HG03196 (cell line): ENCODE measurements around the gene MSANTD2.

ENCODE experiments used
- ATAC-seq: cut with Tn5 transposase; IDR thresholded peaks from one replicate; pipeline ENCODE4 v1.9.1; 2021; ENCODE audit not compliant: unreplicated experiment

MSANTD2 gene

DNA sequence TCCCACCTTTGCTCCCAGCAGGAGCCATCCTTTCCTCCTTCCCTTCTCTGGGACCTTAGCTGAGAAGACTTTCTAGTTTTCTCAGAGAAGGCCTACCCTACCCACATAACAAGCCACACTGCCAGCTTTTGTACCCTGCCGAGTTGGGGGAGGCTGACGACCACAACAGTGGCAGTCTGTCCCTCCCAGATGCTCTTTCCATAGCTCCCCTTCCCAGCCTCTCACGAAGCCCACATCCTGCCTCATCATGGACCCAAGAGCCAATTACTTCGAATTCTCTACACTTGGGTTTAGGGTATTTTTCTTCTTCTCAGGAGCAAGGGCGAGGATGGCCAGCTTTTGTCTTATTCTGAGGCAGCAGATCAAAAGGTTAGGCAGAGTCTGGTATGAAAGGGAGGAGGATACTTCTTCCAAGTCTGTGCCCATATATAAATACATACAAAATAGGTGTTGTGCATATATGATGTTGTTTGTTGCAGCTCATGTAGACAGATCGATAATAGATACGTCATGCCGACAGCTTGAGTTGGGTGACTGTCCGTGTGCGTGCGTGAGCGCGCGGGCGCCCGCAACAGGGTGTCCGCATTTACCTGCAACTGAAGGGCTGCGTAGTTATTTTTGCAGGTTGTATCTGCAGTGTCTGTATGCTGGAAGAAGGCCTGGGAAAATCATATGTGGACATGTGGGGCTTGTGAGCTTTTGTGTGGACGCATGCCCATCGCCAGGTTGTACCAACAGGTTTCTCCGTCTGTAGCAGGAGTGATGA is 61.3 kb downstream of the MSANTD2 start:
- ATAC-seq = no peak

DNA sequence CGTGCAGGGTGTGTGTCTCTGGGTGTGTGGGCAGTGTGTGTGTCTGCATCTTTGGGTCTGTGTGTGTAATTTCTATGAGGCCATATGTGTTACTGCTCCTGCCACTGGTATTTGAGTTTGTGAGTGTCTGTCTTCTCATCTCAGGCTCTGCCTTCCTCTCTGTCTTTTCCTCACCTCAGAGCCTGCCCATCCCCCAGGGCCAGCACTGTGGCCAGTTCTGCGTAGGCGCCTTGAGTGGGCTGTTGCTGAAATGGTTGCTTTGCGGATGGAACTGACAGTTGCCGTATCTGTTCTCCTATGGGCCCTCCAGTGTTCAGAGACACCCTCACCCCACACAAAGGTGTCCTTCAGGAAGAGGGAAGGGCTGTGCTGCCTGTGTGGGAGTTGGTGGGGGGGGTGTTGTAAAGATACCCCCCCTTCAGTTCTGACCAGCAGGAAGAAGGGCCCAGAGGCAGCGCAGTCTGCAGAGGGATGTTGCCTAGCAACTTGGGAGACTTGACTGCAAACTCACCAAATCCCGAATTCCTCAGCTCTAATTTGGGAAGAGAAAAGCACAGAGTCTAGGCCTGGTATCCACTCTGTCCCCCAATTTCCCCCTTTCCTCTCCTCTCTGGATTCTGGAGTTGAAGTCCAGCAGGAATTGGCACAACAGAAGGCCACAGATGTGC is 62.4 kb downstream of the MSANTD2 start:
- no peak for ATAC-seq

DNA sequence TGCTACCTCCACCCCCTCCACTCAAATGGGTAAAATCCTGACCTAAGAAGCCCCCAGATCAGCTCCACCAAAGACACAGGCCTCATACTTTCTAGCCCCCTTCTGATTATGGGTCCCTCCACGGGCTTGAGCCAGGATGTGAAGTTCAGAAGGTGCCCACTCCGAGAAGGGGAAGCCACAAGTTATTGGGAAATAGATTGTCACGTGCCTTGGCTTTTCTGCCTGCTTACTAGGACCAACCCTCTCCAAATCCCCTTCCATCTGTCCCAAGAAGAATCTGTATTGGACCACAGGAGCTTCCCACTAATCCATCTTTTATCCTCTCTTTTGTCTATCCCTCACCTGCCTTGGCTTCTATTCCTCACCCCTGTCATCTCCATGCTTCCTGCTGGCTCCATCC is 63.5 kb downstream of the MSANTD2 start:
- ATAC-seq = no peak

DNA sequence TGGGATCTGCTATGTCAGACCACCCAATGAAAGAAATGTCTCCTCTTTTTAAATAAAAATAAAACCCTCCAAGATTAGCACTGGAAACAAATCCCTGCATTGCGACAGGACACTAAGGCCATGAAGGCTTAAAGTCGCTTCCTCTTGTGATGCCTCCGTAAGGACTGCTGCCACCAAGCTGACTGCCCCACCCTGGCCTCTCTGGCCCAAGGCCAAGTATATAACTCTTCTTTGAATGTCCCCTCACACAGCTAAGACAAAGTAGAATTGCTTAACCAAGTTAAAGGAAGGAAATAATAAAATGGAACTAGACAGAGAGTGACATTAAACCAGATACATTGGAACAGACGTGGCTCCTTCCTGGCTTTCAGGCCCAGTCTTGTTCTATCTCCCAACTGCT is 68.0 kb downstream of the MSANTD2 start:
- no peak for ATAC-seq

DNA sequence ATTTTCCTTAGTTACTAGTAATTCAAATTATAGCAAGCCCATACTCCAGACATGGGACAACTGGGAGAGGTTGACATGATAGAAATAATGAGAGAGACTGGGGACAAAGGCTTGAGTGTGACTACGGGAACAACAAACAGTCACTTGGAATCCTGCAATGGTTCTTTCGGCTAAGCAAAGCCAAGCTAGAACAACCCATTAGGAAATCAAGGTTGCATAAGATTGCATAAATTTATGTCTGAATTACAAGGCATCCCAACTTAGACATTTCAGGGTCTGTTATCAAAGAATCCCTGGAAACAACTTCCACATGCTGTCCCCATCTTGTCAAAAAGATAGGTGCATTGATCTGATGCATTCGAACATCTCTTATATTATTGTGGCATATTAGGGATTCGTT is 70.6 kb downstream of the MSANTD2 start:
- no peak for ATAC-seq

DNA sequence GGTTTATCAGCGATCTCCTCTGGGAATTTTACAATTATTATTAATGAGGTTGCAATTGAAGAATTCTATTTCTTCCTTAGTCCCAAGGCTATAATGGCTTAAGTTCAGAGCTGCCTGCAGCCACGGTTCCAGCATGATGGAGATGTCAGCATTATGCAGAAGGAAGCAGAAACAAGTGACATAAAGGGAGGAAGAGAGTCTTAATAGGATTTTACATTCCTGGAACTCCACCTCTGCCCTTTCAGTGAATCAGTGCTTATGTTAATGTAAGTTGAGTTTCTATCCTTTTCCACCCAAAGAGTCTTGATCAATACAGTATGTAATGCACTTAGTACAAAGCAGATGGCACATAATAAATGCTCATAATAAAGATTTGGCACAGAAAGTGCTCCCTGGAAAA is 72.1 kb downstream of the MSANTD2 start:
- ATAC-seq = no peak

DNA sequence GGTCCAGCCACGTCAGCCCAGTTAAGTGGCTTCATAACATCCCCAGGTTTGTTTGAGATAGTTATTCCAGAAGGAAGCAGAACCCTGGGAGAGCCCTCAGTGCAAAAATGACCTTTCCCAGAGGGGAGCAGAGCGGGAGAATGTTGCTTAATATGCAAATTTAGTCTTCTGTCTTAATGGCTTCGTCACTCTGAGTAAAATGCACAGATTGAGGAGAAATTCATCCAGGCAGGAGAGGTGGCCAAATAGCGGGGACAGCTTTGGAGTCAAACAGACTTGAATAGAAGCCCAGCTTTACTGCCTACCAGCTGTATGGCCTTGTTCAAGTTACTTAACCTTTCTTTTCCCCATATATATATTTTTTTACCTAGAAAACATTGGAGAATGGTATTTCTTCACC is 72.7 kb downstream of the MSANTD2 start:
- no peak for ATAC-seq

DNA sequence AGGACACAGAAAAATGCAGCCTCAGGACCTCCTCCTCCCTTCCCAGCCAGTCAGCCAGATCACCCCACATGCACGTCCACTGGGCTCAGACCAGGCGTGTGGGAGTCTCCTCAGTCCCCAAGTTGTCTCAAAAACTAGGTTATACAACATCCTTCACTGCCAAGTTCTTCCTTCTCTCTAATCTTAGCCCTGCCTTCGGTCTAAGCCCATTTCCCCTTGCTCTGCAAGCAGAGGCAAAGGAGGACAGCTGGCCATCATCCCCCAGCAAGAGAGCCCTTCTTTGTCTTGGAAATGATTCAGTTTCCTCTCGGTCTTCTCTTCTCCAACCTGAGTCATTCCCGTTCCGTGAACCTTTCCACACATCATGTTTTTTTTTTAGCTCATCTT is 74.5 kb downstream of the MSANTD2 start:
- ATAC-seq = peak; percentile 4

DNA sequence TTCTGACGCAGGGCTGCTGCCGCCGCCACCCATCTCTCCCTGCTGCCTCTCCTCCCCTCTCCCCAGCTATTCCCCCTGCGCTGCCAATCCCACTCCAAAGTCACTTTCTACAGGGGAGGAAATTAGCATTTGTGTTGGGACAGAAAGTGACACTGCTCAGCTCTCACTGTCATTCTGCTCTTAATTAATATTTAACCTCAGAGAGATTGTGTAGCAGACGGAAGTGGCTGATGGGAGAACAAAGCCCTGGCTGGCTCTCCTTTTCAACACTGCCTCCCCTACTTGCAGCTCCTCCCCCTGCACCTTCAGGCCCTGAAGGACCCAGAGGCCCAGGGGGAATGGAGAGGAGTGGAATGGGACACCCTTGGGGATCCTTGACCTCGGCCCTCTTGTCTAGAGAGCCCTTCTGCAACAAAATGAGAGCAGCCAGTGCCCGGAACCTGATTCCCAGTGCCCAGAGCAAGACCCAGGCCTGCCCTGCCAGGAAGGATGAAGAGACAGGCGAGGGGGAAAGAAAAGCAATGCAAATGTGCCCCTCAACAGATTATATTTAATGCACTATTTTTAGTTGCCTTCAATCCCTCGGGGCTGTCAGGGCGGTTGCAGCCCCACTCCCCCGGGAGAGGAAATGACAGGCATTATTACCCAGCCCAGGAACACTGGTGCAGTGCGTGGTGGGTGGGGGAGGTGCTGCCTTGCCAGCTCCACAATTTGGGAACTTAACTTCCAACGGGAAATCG is 75.1 kb downstream of the MSANTD2 start:
- ATAC-seq = peak; percentile 96

DNA sequence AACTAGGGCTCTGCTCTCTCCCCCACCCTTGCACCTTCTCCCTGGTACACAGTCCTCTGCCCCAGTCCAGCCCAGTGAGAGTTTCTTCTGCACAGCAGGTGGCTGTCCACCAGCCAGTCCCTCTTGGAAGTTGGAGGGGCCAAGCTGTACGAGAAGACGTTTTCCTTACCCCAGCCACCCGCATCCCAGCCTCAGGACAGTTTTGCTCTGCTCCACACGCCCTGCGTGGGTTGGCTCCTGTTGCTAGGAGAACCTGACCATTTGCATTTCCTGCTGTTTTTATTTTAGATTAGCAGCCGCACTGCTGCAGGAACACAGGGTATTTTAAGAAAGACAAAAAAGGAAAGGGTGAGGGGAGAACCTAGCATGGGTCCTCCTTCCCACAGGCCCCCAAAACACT is 78.0 kb downstream of the MSANTD2 start:
- no peak for ATAC-seq

DNA sequence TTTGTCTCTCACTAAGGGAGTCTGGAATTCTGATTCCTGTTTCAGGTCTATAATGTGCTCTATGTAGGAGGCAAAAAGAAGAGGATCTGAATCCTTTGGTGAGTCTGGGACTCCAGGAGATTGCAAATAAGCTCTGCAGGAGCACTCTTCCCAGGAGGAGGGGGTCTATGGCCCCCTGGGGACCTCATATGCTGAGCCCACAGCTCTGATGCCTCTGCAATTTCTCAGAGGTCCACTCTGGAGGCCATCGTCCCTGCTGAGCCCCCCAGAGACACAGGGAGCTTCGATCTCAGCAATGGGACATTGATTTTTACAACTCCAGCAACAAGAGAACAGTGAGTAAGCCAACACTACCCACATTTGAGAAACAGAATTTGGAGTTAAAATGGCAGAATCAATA is 80.7 kb downstream of the MSANTD2 start:
- no peak for ATAC-seq

DNA sequence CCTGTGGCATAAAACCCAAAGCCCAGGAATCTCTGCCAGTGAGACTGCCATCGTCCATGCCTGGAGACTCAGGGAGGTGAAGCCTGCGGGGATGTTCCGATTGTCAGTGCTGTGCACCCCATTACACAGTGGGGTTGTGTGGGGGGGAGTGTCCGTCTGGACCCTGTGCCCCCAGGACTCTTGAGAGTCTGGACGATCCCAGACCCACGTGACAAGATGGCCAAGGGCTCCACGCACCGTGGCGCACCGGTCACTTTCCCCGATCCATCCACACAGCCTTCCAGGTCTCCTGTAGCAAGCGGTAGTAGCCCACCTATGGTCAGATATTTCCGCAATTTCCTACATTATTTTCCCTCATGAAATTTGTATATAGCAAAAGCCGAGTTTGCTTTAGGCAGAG is 81.4 kb downstream of the MSANTD2 start:
- no peak for ATAC-seq

DNA sequence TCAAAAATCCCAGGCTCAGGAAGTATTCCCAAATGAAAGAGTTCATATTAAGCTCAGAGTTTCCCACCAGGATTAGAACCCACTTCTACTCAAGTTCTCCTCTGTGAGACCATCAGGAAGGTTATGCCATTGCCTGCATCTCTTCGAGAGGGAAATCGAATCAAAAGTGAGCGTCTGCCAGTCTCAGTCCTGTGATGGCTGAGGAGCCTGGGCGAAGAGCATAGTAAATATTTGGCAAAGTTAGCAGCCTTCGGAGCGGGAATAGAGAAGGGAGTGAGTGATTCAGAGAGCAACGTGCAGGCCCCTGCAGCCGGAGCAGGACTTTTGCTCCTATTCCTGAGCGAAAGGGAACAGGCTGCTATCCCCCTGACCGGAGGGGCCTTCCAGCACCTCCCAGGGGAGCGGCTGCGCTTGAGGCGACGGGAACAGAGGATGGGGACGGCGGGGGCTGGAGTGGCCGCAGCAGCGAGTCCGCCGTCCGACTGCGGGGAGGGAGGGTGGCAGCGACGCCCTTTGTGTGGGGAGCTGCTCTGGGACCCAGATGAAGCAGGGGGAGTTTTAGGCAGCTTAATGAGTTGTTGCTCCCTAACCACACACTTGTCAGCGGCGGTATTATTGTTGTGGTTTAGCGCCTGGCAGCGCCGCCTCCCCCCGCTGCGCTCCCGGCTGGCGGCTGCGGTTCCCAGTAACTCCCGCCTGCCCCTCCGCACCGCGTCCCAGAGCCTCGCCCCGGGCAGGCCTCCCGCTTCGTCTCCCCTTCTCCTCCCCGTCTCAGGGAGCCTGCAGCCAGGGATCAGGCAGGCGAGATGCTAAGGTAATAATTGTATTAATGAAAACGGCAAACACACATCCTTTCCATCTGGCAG is 82.2 kb downstream of the MSANTD2 start:
- no peak for ATAC-seq

DNA sequence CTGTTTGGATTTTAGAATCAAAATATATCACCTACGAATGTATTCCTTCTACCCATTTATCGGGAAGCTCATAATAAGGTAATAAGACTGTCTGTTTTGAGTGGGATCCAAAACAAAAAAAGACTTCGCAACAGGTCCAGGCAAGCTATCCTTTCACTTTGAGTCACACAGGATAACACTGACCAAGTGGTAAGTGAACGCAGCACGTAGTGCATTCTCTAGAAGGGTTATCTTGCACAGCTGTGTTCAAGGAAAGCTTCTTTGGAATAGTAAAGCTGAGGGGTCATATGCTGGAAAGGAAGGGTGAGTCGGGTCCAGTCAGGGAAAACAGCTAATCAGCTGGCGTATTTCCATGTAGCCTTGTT is 82.8 kb downstream of the MSANTD2 start:
- peak; percentile 71 for ATAC-seq

DNA sequence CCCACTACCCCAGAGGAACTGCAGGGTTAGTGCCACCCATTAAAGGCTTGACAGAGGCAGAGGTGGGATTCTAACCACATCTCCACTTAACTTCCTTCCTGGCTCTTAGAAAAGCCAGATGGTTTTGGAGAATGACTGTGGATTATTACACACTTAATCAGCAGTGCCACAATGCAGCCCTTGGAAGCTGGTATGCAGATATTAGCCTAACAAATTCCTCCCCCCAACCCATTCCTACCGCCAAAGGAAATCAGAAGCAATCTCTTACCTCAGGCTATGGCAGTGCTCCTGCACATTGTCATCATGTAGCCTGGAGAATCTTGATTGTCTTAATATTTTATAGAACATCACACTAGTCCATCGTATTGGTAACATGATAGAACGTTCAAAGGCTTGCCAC is 83.6 kb downstream of the MSANTD2 start:
- no peak for ATAC-seq
